ENCODE results near the gene MFSD12.

DNA sequence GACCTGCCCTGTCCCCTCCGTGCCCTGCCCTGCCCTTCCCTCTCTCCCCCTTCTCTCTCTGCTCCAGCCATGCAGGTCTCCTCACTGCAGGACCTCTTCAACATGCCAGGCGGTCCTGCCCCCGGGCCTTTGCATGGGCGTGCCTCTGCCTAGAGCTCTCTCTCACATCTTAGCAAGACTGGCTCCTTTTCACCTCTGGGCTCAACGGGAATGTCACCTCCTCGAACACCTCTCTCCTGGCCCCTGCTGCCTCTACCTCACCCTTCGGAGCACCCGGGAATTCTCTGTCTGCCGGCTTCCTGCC lies 5.6 kb downstream of the MFSD12 start:
- TF ChIP-seq, protein P1, sequence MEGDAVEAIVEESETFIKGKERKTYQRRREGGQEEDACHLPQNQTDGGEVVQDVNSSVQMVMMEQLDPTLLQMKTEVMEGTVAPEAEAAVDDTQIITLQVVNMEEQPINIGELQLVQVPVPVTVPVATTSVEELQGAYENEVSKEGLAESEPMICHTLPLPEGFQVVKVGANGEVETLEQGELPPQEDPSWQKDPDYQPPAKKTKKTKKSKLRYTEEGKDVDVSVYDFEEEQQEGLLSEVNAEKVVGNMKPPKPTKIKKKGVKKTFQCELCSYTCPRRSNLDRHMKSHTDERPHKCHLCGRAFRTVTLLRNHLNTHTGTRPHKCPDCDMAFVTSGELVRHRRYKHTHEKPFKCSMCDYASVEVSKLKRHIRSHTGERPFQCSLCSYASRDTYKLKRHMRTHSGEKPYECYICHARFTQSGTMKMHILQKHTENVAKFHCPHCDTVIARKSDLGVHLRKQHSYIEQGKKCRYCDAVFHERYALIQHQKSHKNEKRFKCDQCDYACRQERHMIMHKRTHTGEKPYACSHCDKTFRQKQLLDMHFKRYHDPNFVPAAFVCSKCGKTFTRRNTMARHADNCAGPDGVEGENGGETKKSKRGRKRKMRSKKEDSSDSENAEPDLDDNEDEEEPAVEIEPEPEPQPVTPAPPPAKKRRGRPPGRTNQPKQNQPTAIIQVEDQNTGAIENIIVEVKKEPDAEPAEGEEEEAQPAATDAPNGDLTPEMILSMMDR (IDR thresholded peaks at IDR 0.05) = no peak
- TF ChIP-seq EP300 (IDR thresholded peaks at IDR 0.05) (no peak), POLR2A (IDR thresholded peaks at IDR 0.05) (no peak)

Data from gastroesophageal sphincter (tissue), 3 donors.